ENCODE results near the gene NXPH4.

Gene NXPH4

DNA sequence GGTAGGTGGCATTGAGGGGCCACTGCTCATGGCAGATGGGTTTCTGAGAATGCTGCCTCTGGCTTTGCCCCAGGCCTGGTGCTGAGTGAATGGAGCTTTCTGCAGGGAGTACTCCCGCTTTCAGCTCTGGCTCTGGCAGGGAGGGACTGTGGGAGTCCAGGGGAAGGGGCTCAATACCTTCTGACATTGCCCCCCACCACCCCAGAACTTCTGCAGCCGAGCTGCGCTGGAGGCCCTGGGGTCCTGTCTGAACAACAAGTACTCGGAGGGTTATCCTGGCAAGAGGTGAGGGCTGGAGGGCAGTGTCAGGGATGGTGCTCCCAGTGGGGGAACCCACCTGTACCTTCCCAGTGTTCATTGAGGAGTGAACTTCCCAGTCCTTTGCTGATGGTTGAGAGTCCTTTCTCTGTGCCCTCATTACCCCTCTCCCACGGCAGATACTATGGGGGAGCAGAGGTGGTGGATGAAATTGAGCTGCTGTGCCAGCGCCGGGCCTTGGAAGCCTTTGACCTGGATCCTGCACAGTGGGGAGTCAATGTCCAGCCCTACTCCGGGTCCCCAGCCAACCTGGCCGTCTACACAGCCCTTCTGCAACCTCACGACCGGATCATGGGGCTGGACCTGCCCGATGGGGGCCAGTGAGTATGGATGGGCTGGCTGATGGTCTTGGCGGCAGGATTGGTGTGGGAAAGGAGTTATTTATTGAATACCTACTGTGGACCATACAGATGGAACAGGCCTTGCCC lies 14.9 kb downstream of the NXPH4 start:
- no peak for DNase-seq (ENCODE audit: low read depth, low spot score)

DNA sequence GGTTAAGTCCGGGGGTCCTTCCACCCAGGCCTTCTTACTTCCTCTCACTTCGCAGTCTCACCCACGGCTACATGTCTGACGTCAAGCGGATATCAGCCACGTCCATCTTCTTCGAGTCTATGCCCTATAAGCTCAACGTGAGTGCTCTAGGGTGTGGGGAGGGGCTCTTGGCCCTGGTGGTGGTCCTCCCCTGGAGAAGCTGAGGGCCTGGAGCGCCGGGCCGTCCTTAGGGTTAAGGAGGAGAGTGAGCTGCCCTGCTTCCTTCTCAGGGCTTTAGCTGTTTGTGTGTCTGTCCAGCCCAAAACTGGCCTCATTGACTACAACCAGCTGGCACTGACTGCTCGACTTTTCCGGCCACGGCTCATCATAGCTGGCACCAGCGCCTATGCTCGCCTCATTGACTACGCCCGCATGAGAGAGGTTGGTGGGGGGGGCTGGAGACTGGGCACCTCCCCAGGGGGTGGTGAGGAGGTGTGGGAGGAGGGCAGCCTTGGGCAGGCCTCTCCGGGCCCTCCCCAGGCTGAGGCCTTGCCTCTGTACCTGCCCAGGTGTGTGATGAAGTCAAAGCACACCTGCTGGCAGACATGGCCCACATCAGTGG lies 15.7 kb downstream of the NXPH4 start:
- no peak for DNase-seq (ENCODE audit: low read depth, low spot score)

DNA sequence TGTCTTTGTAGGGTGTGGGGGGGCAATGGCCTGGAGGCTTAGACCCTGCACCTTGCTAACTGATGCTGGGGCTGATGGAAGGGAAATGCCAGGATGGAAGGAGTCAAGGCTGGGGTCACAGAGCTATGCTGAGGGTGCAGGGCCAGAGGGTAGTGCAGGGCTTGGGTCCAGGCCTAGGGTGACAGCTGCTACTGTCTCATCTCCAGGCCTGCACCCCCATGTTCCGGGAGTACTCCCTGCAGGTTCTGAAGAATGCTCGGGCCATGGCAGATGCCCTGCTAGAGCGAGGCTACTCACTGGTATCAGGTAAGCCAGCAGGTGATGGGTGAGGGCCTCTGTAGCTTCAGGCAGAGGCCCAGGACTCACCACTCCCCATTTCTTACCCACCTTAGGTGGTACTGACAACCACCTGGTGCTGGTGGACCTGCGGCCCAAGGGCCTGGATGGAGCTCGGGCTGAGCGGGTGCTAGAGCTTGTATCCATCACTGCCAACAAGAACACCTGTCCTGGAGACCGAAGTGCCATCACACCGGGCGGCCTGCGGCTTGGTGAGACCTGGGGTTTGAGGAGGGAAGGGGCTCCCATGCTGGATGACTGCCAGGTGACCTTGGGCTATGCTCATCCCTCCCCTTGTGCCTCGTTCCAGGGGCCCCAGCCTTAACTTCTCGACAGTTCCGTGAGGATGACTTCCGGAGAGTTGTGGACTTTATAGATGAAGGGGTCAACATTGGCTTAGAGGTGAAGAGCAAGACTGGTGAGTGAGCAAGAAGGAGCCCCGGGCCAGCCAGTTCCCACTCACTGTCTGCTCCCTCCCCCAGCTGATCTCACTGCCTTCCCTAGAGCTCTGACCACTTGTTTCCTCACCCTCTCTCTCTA lies 17.0 kb downstream of the NXPH4 start:
- DNase-seq (ENCODE audit: low read depth, low spot score), result no peak

DNA sequence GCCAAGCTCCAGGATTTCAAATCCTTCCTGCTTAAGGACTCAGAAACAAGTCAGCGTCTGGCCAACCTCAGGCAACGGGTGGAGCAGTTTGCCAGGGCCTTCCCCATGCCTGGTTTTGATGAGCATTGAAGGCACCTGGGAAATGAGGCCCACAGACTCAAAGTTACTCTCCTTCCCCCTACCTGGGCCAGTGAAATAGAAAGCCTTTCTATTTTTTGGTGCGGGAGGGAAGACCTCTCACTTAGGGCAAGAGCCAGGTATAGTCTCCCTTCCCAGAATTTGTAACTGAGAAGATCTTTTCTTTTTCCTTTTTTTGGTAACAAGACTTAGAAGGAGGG lies 17.6 kb downstream of the NXPH4 start:
- DNase-seq (ENCODE audit: low read depth, low spot score), result no peak

DNA sequence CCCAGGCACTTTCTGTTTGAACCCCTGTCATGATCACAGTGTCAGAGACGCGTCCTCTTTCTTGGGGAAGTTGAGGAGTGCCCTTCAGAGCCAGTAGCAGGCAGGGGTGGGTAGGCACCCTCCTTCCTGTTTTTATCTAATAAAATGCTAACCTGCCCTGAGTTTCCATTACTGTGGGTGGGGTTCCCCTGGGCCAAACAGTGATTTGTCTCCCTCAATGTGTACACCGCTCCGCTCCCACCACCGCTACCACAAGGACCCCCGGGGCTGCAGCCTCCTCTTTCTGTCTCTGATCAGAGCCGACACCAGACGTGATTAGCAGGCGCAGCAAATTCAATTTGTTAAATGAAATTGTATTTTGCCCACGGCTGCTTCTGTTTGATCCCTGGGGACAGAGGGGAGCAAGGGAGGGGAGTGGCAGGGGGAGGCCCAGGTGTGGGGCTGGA lies 18.0 kb downstream of the NXPH4 start:
- DNase-seq (ENCODE audit: low read depth, low spot score), result no peak

DNA sequence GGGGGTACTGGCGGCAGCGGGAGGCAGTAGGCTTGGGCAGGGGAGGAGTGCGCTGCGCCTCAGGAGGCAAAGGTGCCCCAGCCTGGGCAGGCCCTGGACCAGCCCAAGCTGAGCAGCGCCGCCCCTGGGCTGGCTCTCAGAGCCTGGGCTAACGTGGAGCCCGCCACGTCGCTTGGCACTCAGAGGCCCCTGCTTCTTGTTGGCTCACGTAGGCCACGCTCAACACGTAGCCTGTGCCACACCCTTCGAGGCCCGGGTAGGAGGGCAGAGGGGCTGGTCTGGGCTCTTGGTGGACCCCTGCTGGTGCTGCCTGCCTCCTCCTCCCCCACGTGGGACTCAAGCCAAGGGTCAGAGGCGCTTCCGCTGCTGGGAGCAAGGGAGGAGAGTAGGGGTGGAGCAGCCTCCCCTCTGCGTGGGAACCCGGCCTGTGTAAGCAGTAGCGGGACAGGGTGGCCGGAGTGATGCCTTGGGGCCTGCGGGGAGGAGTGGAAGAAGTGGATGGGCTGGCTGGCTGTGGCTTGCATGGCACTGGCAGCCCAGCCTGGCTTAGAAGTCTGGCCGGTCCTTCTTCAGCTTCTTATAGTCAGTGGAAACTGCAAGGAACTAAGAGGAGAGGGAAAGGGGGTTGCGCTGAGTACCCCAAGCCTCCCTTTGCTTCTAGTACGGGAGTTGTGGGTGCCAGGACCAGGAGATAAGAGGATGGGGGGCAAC lies 18.6 kb downstream of the NXPH4 start:
- DNase-seq (ENCODE audit: low read depth, low spot score), result peak; percentile 90

DNA sequence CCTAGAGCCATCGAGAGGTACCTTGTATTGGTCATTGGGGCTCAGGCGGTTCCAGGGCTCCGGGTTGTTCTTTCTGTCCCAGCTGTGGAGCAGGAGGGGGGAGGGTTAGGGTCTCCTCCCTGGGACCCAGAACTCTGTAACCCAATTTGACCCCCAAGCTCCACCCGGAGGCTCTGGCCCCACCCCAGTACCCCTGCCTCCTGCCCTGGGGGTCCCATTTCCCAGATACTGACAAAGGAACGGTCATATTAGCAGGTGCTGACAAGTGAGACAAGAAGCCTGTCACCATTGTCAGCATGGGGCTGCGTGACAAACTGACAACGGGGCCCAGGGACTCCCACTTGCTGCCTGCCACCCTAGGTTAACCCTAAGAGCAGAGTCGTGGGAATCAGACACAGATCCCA lies 19.1 kb downstream of the NXPH4 start:
- DNase-seq (ENCODE audit: low read depth, low spot score), result no peak

DNA sequence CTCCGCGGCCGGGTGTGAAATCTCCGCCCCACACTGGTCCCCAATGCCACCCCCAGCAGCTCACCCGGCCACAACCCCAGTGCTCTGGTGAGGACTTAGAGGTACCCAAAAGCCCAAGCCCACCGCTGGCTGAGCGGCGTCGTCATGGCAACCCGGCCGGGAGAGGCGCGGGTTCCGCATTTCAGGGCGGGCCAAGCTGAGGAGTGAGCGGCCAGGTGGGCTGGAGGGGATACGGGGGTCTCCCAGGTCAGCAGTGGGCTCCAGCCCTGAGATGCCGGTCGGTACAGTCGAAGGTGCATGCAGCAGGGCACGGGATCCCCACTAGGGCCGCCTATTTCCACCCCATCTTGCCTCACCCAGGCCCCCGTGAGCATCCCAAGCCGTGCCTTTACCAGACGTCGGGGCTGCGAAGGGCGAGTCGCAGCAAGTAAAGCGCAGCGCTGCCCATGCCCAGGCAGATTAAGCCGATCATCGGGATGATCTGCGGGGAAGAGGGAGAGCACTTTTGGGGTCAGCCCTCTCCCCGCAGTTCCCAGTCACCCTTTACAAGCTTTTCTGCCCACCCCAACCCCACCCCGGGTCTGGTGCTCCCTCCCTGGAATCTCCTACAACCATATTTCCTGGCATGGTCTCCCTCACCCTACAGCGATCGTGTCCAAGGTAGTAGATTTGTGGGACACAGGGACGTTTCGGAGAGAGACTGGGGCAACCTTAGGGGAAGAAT lies 19.8 kb downstream of the NXPH4 start:
- DNase-seq (ENCODE audit: low read depth, low spot score), result no peak

DNA sequence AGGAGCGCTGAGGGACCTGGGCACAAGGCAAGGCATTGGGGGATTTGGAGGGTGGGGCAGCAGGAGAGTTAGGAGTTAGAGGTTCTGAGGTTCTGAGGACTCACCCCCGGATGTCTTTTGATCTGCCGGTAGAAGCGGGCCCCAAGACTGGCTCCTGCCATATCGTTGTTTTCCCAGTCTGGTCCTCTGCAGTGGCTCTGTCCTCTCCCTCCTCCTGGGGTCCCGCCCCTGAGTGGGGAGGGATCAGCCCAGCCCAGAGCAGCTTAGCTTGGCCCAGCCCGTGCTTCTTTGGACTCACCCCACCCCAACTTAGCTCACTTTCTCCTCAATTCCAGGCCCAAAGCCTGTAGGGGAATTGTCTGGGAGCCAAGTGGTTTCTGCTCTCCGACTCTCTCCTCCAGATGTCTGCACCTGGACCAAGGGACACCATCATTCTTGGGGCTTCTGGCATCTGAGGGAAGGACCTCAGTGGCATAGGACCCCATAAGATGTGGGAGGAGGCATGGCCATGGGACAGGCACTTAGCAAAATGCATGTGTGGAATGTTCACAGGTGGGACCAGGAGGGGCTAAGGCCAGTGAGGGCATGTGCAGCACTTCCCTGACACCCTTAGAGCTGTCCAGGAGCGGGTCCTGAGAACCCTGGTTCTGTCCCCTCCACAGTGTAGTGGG lies 20.5 kb downstream of the NXPH4 start:
- no peak for DNase-seq (ENCODE audit: low read depth, low spot score)

DNA sequence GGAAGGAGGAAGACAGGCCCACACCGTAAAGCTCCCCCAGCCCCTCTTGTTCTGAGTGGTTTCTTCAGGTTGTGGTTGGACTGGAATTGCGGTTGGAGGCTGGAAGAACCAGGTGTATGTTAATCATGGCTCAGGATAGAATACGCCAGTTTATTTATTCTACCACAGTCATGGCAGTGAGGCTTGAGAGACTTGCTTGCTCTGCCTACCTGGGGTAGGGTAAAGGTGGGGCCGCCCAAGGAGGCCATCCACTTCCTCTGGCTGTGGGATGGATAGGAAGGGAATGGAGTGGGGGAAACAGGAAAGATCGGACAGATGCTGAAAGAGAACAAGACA lies 21.0 kb downstream of the NXPH4 start:
- DNase-seq (ENCODE audit: low read depth, low spot score), result no peak

DNA sequence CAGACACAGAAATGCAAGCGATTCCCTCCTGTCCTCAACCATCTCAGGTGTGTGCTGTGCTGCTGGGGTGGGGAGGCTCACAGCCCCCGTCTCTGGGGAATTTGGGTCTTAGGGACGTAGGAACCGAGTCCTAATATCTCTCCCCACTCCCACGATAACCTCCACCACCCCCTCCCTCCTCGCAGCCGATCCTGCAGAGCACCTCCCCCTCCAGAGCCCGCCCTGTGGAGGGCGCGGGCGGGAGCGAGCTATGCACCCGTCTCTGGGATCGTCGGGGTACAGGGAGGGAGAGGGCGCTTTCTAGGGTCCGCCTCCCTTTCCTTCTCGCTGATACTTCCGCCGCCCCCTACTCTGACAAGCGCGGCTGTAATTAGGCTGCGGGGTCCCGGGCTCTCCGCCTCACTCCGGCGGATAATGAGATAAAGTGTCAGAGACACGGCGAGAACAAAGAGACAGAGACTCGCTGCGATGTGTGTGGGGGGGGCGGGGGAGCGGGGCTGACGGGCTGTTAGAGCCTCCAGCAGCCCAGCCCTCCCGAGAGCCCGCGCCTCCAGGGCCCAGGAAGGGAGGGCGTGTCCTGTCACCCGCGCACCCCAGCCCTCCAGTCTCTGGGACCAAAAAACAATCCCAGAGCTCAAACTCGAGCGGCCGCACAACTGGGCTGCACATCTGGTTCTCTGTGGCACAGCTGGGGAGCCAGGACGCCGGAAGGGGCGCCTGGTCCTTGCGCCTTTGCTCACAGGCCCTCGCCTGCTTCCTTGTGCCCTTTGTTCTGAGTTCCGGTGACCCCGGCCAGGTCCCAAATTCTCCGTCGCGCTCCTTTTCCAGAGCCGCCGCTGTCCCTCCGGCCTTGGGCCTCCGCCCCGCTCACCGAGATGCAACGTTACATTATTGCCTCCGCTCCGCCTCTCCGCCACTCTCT lies 21.6 kb downstream of the NXPH4 start:
- DNase-seq (ENCODE audit: low read depth, low spot score), result no peak

DNA sequence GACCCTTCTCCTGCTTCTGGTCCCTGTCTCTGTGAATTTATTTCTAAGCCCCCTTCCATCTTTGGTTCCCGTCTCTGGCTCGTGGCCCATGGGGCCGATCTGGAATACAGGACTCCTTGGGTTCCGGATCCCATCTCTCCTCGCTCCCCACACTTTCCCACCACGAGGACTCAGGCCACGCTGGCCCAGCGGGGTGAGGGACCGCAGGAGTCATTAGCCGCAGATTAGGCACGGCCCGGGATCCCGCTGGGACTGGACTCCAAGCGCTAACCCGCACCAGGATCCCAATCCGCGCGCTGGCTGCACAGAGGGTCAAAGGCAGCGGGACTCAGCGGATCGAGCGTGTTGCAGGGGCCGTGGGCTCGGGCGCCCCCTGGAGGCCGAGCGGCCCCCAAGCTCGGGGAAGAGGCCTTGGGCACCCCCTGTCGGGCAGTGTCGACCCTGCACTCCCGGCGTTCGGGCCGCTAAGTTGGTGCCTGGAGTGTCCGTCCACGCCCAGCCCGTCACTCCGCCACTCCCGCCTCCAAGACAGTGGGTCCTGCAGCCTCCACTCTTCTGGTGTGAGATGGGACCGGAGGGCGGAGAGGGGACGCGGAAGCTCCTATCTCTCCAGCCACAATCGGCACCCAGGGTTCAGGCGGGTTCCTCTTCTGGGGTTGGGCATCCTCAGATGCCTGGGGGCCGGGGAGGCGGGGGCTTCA lies 22.4 kb downstream of the NXPH4 start:
- DNase-seq (ENCODE audit: low read depth, low spot score), result no peak

DNA sequence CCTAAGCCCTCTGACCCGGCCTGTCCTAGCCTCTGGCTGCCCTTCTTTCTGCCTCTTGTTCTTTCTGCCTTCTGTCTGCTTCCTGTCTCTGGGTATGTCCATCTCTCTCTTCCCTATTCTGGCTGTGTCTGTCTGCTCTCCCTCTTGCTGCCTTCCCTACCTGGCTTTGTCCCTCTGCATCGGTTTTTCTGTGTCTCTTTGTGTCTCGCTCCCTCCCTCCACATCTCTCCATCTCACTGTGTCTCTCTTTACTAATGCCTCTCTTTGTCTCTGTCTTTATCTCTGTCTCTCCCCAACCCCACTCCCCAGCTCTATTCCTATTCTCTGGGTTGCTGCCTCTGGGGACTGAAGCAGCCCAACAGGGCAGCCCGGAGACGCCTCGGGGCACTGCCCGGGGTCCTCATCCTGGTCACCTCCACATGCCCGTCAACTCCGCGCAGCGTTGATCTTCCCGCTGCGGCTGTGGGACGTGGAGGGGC lies 23.0 kb downstream of the NXPH4 start:
- DNase-seq (ENCODE audit: low read depth, low spot score), result no peak

DNA sequence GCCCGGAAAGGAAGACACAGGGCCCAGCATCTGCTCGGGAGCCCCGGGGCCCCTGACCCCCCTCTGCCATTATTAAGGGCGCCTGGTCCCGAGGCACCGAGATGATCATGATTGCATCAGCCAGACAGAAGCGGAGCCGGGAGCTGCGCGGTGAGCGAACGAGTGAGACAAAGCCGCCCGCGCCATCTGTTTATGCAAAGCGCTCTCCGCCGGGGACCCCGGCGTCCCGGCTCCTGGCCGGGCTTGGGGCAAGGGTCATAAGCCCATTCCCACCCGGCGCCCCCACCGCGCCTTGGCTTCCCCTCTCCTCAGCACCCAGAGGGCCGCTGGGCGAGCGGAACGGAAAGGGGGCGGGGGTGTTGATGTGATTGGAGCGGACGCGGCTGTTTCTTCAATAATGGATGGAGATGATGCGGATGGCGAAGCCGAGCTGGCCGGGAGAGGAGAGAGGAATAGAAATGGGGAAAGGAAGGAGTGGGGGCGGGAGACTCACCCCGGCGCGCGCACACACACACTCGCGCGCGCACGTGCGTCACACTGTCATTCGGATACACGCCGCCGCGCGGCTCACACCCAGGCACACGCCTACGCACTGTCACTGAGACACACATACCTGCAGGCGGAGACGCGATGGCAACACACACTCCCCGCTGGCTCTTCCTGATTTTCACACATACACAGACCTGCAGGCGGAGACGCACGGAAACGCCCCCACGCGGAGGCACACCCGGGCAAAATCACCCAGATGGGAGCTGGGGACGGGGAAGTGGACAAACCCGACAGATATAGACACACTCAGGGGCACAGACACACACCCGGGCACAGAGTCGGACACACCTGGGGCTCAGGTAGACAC lies 23.7 kb downstream of the NXPH4 start:
- DNase-seq (ENCODE audit: low read depth, low spot score), result no peak

DNA sequence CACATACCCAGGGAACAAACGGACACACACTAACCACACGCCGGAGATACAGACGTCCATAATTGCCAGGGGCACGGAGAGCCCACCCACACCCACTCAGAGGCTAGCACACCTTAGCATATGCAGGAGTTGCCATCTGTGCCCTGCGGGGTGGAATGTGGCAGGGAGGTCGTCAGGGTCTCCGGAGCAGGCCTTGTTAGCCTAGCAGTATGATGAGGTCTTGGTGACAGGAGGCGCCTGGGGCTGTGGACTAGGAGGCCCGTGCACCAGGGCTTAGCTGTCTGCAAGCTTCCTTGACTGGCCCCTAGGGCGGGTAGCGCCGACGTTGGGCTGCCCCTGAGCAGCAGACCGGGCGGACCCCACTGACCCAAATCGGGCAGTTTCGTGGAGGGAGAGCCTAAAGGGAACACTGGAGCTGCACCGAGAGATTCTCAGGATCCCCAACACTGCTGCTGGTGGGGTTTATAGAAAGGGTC lies 24.4 kb downstream of the NXPH4 start:
- no peak for DNase-seq (ENCODE audit: low read depth, low spot score)

DNA sequence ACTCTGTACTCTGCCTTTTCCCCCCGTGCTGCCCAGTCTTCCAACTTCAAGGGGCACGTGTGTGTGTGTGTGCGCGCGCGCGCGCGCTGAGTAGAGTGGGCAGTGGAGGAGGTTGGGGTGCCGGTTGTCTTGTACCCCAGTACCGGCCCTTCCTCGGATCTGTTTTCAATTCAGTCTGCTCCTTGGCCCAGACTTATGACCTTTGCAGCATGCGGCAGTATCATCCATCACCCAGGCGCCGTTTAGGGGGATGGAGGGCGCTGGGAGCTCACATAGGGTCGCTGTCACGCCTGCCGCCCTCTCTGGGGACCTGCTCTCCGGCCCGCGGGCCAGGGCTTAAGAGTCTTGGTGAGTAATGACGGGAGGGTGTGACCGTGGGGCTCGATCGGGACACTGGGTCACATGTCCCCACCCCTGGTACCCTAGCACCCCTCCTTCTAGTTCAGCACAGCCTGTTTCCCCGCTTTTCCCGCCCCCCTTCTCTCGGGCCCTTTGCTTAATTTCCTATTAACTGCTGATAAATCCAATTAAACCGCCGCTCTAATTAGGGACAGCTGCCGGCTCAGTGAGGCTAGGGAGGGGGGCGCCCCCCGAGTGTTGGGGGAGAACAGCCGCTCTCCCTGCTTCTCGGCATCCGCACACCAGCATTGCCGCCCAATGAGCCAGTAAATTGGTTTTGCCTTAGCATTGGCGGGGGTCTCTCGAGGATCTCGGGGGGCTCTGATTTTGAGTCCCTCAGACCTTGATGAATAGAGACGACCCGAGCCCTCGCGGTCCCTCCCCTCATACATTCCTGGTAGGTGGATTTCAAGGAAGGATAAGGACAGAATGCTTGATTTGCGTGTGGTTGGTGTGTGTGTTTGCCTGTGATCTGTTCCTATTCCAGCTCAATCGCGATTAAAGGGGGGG lies 25.1 kb downstream of the NXPH4 start:
- DNase-seq (ENCODE audit: low read depth, low spot score), result no peak

DNA sequence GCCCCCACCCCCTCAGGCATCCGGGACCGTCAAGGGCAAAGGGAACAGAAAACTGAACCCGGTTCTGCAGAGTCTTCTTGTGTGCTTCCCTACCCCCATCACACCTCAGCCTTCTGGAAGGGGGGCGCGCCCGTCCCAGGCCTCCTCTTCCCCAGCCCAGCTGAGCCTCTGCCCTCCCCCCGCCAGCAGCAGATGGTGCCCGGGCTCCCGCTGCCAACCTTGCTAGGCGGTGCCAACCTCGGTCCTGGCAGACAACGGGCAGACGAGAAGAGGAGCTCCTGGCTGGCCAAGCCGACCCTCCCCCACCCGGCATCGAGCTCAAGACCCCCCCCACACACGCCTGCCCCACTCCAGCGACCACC lies 25.7 kb downstream of the NXPH4 start:
- no peak for DNase-seq (ENCODE audit: low read depth, low spot score)
